NCI-H2081 (cell line): ENCODE results near the gene CLSTN2.
A peak's percentile ranks its signal among the peaks of the same experiment; 100 is the strongest.

Source experiments
- DNase-seq, 2 experiments: peaks; one replicate each; lab custom pipeline; 2025; lab: John Stamatoyannopoulos, UW

The CLSTN2 gene

GRCh38 chr3:140378571-140379340, 443.8 kb downstream of the CLSTN2 start:
- no peak for DNase-seq

DNA sequence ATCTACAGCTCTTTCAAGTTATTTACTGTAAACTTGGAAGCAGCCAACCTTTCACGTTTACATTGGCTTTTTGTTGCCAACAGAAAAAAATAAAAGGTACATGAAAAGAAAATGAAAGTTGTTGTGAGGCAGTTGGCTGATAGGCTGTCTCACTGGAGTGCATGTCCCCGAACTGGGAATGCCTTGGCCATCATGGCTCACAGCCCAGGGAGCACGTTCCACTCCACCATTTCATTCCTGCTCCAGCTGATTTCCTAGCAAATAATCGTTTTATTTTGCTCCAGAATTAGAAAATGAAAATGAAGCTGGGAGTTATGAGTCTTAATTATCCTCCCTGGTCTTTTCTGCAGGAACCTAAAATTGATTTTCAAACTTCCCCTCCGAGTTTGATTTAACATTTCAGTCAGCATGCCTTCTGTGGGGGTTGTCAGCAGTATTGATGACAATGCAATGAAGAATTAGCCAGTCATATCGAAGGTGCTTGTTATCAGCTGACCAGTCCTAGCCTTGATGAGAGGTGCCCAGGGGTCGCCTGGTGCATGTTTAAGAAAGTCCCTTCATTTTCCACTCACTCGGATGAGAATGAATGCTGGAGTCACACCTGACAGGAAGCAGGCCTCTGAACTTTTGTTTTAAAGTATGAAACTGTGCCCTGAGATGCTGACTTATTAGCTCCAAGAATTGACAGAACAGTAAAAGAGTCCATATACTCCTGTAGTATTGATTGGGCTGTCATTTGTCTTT, 449.2 kb downstream of the CLSTN2 start:
- peak in 1 of 2 experiments; percentile 41 for DNase-seq

GRCh38 chr3:140384876-140385275, 449.9 kb downstream of the CLSTN2 start:
- no peak for DNase-seq

- no peak for DNase-seq
Measured at GRCh38 chr3:140386357-140387100, 451.5 kb downstream of the CLSTN2 start.

DNA sequence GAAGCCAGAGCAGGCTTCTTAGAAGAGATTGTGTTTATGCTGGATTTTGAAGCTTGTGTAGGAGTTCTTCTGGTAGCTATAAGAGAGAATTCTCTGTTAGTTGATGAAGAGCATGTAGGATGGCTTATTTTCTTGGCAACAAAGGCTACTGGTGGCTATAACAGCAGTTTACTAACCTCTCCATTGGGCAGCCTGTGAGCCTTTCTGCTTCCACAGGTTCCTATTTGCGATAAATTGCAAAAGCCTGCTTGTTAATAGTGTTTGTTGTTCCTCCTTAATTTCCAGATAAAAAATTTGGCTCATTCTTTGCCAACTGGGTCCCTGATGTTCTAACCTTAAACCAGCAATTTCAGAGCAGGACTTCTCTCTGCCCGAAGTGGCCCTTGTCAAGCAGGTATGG, 452.3 kb downstream of the CLSTN2 start:
- DNase-seq: no peak

- DNase-seq: peak in 1 of 2 experiments; percentile 29
Measured at GRCh38 chr3:140388202-140388922, 453.4 kb downstream of the CLSTN2 start.

- DNase-seq: no peak
Measured at GRCh38 chr3:140391061-140391460, 456.1 kb downstream of the CLSTN2 start.

DNA sequence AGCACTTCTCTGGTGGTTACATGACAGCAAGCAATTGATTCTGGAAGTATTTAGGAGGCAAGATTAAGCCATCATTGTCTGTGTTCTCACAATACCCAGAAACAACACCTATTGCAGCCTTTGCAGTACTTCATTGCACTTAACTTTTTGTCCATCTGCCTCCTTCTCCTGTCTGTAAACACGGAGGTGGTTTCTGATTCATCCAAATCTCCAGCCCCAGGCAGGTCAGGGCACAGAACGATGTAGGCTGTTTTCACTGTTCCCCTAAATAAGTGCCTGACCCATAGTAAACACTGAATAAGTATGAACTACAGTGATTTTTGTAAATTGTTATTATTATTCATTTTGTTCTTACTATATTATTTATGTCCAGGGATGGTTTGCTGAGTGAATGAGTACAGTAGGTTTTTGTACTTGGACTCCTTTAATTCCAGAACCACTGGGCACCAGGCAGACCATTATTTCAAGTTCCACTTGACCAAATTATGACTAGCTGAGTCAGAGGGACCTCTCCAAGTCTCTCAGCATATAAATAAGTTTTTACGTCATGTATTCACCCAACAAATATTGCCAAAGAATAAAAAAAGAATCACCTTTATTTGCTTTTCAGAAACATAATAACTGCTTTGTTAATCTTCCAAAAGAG, 459.6 kb downstream of the CLSTN2 start:
- no peak for DNase-seq

DNA sequence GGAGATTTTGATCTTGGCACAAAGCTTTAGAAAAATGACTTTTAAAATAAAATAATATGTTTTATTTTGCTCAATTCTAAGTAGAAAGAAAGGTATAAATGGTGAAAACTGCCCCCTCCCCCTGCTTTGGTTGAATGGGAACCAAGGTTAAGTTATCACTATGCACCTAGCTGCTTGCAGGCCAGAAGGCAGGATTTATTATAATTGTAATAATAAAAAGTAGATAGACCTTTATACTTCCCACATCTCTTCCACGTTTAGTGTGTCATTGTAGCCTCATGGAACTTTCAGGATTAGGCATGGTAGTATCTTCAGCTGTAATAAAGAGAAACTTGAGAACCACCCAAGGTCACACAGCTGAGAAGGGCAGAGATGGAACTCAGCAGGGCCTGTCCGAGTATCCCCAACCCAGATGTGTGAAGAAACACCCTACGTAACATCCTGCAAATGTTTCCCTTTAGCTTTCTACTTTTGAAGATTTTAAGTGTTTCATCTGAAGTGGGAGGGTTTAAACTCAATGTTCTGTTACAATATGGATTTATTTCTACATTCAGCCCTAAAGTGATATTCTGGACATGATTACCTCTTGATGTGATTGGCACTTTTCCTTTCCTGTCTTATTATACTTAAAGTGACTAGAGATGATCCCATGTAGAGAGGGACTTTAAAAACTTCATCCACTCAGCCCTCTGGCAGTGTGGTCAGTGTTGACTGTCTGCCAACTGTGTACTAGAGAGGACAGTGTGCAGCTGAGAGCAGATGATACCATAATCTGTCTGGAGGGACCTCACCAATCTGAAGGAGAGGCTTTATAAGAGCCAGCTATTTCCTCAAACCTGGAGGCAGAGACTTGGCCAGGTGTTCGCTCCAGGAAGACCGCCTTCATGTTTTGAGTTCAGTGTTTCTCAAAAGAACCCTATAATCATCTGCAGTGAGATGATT, 460.4 kb downstream of the CLSTN2 start:
- DNase-seq: no peak

DNA sequence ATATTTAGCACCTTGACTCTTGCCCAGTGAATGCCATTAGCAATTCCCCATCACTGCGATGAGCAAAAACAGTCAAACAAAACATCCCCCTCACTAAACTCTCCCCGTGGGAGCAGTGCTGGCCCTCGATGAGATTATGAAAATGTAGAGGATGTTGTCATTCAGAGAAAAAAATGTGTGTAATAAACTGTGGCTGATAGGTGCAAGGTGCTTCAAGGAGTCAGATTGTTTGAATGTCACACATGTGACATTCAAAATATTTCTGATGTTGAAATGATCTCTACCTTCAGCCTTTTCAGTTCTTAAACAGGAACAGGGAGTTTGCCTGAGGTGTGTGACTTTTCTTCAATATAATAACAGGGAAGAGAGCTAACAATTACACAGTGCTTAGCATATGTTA, 461.1 kb downstream of the CLSTN2 start:
- no peak for DNase-seq

DNA sequence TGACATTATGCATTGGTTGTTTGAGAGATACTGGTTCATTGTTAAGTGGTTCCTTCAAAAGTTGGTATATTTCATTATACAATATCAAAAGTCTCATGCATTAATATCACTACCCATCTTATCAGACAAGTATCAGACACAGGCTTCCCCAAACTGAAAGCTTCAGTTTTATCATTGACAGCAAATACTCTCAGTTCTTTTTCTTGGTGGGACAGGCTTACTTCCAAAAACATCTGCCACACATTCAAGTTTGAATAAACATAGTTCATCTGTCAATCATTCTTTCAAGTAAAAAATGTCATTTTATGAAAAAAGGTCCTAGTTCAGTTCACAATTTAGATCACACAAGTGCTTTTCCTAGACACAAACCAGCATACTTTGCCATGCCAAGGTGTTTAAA, 462.9 kb downstream of the CLSTN2 start:
- no peak for DNase-seq

- no peak for DNase-seq
Measured at GRCh38 chr3:140398387-140398786, 463.4 kb downstream of the CLSTN2 start.

DNA sequence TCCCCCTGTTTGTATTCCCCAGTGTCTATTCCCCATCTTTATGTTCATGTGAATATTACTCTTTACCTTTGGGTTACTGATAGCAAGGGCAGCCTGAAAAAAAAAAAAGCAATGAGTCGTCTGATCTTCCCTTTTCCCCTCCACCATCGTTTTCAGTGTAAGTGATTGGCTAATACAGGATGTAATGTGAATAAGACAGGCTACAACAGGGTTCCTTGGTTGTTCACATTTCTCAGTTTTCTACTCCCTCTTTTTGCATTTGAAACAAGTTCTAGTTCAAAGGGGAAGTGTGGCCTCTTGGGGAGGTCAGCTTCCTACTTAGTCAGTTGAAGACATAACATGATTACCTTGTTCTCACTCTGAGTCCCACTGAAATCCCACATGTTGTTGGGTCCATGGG, 464.9 kb downstream of the CLSTN2 start:
- DNase-seq: no peak

GRCh38 chr3:140403079-140403478, 468.1 kb downstream of the CLSTN2 start:
- DNase-seq: no peak

DNA sequence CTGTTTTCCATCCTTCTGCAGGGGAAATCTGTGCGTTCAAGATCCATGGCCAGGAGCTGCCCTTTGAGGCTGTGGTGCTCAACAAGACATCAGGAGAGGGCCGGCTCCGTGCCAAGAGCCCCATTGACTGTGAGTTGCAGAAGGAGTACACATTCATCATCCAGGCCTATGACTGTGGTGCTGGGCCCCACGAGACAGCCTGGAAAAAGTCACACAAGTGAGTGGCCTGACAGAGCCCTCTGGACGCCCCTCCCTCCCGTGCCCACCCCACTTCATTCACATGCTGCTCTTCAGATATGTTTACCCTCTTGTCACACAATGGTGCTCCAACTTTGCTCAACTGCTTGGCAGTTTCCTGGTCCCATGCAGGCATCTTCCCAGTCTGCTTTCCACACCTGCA, 468.6 kb downstream of the CLSTN2 start:
- no peak for DNase-seq

DNA sequence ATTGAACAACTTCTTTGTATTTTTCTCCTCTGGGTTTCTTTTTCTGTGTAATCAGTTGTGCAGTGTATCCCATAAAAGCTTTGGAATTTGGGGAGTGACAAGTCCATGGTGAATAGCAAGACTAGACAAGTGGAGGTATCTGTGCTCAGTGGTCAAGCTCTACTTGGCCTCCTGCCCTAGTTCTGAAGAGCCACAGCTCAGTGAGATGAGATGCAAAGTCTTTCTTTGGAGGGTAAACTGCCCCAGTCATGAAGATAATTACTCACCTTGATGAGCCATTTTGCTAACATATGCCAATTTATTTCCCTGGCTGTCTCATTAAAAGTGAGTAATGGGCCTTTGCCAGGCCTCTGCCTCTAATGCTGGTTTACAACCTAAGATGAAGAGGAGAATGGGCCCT, 471.7 kb downstream of the CLSTN2 start:
- no peak for DNase-seq

GRCh38 chr3:140408252-140408651, 473.3 kb downstream of the CLSTN2 start:
- DNase-seq: no peak

GRCh38 chr3:140416666-140417065, 481.7 kb downstream of the CLSTN2 start:
- peak in 1 of 2 experiments; percentile 23 for DNase-seq

DNA sequence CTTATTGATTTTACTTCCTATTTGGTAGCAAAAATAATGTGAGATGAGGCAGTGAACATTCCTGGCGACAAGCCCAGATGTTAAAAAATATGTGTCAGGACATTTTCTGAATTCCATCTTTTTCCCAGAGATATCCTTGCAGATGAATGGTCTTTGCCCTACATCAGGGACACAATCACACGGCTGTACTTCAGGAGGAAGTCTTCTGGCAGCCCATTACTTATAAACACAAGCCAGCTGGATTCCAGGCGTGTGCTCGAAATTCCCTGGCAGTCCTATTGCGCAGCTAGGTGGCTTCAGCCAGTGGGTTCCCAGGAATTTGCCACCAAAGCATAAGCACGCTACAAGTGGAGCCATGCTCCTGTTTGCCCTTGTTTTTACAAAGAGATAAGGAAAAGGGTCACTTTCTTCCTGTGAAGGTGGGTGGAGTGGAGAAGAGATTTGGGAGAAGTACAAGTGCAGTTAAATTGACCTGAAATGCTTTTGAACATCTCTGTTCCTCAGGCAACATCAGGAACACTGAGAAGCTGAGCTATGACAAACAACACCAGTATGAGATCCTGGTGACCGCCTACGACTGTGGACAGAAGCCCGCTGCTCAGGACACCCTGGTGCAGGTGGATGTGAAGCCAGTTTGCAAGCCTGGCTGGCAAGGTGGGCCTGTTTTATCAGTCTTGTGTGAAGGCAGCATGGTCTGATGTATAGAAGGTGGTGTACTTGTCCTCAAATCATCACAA, 485.8 kb downstream of the CLSTN2 start:
- no peak for DNase-seq

- no peak for DNase-seq
Measured at GRCh38 chr3:140421884-140422283, 486.9 kb downstream of the CLSTN2 start.
